ENCODE results near the gene TRIM9.

TRIM9 gene

GRCh38 chr14:50935126-50936015 lies 159.5 kb downstream of the TRIM9 start:
- no peak for DNase-seq
- Histone ChIP-seq H3K27ac (ENCODE audit: insufficient read depth, low read length, poor library complexity, severe bottlenecking) (no peak overlapping the region), H3K27me3 (replicated peaks; ENCODE audit: control insufficient read depth, insufficient read depth, low read length, poor library complexity, severe bottlenecking) (peaks cover 8% of the 10 kb centered on the region), H3K4me3 (ENCODE audit: insufficient read depth, low read depth, low read length, poor library complexity, severe bottlenecking) (no peak overlapping the region), H3K9me3 (ENCODE audit: control insufficient read depth, low read length) (no peaks in the 10 kb centered on the region), H3K36me3 (ENCODE audit: control insufficient read depth, insufficient read depth, low read length) (no peaks in the 10 kb centered on the region), H3K4me1 (ENCODE audit: control insufficient read depth, insufficient read depth, low read length, poor library complexity, severe bottlenecking) (no peaks in the 10 kb centered on the region)

GRCh38 chr14:50932592-50933495 lies 162.1 kb downstream of the TRIM9 start:
- no peaks in the 10 kb centered on the region for H3K27me3 ChIP-seq (replicated peaks; ENCODE audit: control insufficient read depth, insufficient read depth, low read length, poor library complexity, severe bottlenecking)
- H3K9me3 ChIP-seq (ENCODE audit: control insufficient read depth, low read length), result no peaks in the 10 kb centered on the region
- no peaks in the 10 kb centered on the region for H3K4me1 ChIP-seq (ENCODE audit: control insufficient read depth, insufficient read depth, low read length, poor library complexity, severe bottlenecking)
- no peak for DNase-seq
- H3K27ac ChIP-seq (ENCODE audit: insufficient read depth, low read length, poor library complexity, severe bottlenecking), result no peak overlapping the region
- no peaks in the 10 kb centered on the region for H3K36me3 ChIP-seq (ENCODE audit: control insufficient read depth, insufficient read depth, low read length)
- no peak overlapping the region for H3K4me3 ChIP-seq (ENCODE audit: insufficient read depth, low read depth, low read length, poor library complexity, severe bottlenecking)

GRCh38 chr14:50932156-50932555 lies 162.7 kb downstream of the TRIM9 start:
- H3K9me3 ChIP-seq (ENCODE audit: control insufficient read depth, low read length), result no peaks in the 10 kb centered on the region
- H3K36me3 ChIP-seq (ENCODE audit: control insufficient read depth, insufficient read depth, low read length), result no peaks in the 10 kb centered on the region
- DNase-seq, result no peak
- H3K27ac ChIP-seq (ENCODE audit: insufficient read depth, low read length, poor library complexity, severe bottlenecking), result no peak overlapping the region
- H3K27me3 ChIP-seq (replicated peaks; ENCODE audit: control insufficient read depth, insufficient read depth, low read length, poor library complexity, severe bottlenecking), result no peaks in the 10 kb centered on the region
- H3K4me3 ChIP-seq (ENCODE audit: insufficient read depth, low read depth, low read length, poor library complexity, severe bottlenecking), result no peak overlapping the region
- H3K4me1 ChIP-seq (ENCODE audit: control insufficient read depth, insufficient read depth, low read length, poor library complexity, severe bottlenecking), result no peaks in the 10 kb centered on the region

GRCh38 chr14:50931559-50931958 lies 163.3 kb downstream of the TRIM9 start:
- Histone ChIP-seq H3K9me3 (ENCODE audit: control insufficient read depth, low read length) (no peaks in the 10 kb centered on the region), H3K27ac (ENCODE audit: insufficient read depth, low read length, poor library complexity, severe bottlenecking) (no peak overlapping the region), H3K36me3 (ENCODE audit: control insufficient read depth, insufficient read depth, low read length) (no peaks in the 10 kb centered on the region), H3K4me3 (ENCODE audit: insufficient read depth, low read depth, low read length, poor library complexity, severe bottlenecking) (no peak overlapping the region), H3K27me3 (replicated peaks; ENCODE audit: control insufficient read depth, insufficient read depth, low read length, poor library complexity, severe bottlenecking) (no peaks in the 10 kb centered on the region), H3K4me1 (ENCODE audit: control insufficient read depth, insufficient read depth, low read length, poor library complexity, severe bottlenecking) (no peaks in the 10 kb centered on the region)
- DNase-seq, result no peak

GRCh38 chr14:50929506-50929905 lies 165.4 kb downstream of the TRIM9 start:
- H3K4me1 ChIP-seq (ENCODE audit: control insufficient read depth, insufficient read depth, low read length, poor library complexity, severe bottlenecking), result no peaks in the 10 kb centered on the region
- H3K4me3 ChIP-seq (ENCODE audit: insufficient read depth, low read depth, low read length, poor library complexity, severe bottlenecking), result no peak overlapping the region
- H3K27ac ChIP-seq (ENCODE audit: insufficient read depth, low read length, poor library complexity, severe bottlenecking), result no peak overlapping the region
- no peaks in the 10 kb centered on the region for H3K36me3 ChIP-seq (ENCODE audit: control insufficient read depth, insufficient read depth, low read length)
- no peak for DNase-seq
- no peaks in the 10 kb centered on the region for H3K9me3 ChIP-seq (ENCODE audit: control insufficient read depth, low read length)
- no peaks in the 10 kb centered on the region for H3K27me3 ChIP-seq (replicated peaks; ENCODE audit: control insufficient read depth, insufficient read depth, low read length, poor library complexity, severe bottlenecking)

- H3K4me1 ChIP-seq (ENCODE audit: control insufficient read depth, insufficient read depth, low read length, poor library complexity, severe bottlenecking), result no peaks in the 10 kb centered on the region
- no peak overlapping the region for H3K4me3 ChIP-seq (ENCODE audit: insufficient read depth, low read depth, low read length, poor library complexity, severe bottlenecking)
- no peaks in the 10 kb centered on the region for H3K27me3 ChIP-seq (replicated peaks; ENCODE audit: control insufficient read depth, insufficient read depth, low read length, poor library complexity, severe bottlenecking)
- H3K9me3 ChIP-seq (ENCODE audit: control insufficient read depth, low read length), result no peaks in the 10 kb centered on the region
- no peak overlapping the region for H3K27ac ChIP-seq (ENCODE audit: insufficient read depth, low read length, poor library complexity, severe bottlenecking)
- no peak for DNase-seq
- H3K36me3 ChIP-seq (ENCODE audit: control insufficient read depth, insufficient read depth, low read length), result no peaks in the 10 kb centered on the region
These were observed 166.8 kb downstream of the TRIM9 start for GRCh38 chr14:50928002-50928635.

- Histone ChIP-seq H3K36me3 (ENCODE audit: control insufficient read depth, insufficient read depth, low read length) (no peaks in the 10 kb centered on the region), H3K27ac (ENCODE audit: insufficient read depth, low read length, poor library complexity, severe bottlenecking) (no peak overlapping the region)
These were observed 168.0 kb downstream of the TRIM9 start for GRCh38 chr14:50926851-50927386.

More at GRCh38 chr14:50926851-50927386, 168.0 kb downstream of the TRIM9 start:
- DNase-seq, result no peak
- Histone ChIP-seq H3K27me3 (replicated peaks; ENCODE audit: control insufficient read depth, insufficient read depth, low read length, poor library complexity, severe bottlenecking) (no peaks in the 10 kb centered on the region), H3K4me3 (ENCODE audit: insufficient read depth, low read depth, low read length, poor library complexity, severe bottlenecking) (no peak overlapping the region), H3K9me3 (ENCODE audit: control insufficient read depth, low read length) (no peaks in the 10 kb centered on the region), H3K4me1 (ENCODE audit: control insufficient read depth, insufficient read depth, low read length, poor library complexity, severe bottlenecking) (no peaks in the 10 kb centered on the region)
